Globus pallidus (tissue), 1 donor: Measurements from ENCODE around the gene NTM.
"Not testable (repeated sequence)": the region's sequence is repeated elsewhere in the genome, so short reads cannot be mapped to it uniquely, and the experiment has no call there.

Experiments
- DNase-seq: peaks from one replicate; pipeline ENCODE4 v3.0.0-alpha.2; 2015; ENCODE audit warnings: low spot score

NTM gene

DNA sequence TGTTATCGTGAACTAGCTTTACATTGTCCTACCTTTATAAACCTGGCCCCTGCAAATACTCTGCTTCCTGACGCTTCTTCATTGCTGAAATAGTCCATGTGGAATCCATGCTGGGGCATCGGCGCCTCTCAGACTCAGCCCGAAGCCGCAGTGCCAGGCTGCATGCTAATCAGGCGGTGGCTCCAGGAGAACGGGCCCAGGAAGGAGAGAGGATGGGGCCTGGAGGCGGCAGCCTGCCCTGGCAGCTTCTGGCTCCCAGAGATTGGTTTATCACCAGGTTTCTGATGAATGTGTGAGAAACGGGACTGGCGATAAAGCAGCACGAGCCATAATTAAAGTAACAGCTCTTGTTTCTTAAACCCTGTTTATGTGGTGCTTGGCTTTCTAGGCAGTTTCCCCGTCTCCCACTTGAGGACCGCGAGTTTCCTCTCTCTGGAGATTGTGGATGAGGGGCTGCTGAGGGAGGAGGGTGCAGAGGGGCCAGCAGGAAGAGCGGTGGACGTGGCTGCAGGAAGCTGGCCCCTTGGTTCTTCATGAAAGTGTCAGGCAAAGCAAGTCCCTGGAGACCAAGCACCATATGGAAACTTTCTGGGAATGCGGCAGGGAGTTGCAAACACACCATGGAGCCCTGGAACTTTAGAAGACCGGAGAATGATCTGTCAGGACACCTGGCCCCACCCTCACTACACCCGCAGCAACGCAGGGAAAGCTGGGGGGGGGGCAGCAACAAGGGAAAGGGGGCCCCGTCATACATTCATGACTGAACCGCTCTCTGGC, 93.4 kb downstream of the NTM start:
- peak; percentile 60 for DNase-seq

DNA sequence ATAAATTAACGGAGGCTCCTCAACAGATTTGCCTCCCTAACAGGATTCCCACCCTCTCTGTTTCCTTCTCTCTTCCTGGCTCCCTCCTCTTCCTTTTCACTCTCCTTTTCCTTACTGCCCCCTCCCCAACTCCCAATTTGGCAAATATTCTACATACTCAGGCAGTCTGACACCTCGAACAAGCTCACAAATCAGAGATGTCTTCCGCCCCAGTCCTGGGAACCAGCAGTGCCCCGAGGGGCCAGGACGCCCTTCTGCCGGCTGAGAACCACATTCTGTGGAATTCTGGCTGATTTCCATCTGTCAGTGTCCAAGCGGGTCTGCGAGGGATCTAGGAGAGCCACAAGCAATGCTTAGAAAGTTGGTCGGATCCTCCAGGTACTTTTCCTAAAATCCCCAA, 94.0 kb downstream of the NTM start:
- DNase-seq: no peak

DNA sequence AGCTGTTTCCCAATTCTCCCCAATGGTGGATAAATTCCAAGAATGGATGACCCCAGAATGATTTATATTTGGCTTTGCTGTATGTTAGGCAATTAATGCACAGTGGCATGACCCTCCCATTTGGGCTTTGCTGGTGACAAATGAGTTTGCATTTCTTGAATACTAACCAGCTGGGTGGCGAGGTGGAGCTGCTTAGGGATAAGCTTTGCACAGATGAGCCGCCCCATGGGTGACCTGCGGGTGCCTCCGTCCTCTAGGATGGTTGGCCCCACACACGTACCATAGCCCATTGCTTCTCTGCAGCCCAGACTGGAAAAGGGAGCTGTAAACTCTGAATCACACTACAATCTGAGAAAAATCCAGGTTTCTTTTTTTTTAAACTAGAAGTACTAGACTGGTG, 94.6 kb downstream of the NTM start:
- no peak for DNase-seq

DNA sequence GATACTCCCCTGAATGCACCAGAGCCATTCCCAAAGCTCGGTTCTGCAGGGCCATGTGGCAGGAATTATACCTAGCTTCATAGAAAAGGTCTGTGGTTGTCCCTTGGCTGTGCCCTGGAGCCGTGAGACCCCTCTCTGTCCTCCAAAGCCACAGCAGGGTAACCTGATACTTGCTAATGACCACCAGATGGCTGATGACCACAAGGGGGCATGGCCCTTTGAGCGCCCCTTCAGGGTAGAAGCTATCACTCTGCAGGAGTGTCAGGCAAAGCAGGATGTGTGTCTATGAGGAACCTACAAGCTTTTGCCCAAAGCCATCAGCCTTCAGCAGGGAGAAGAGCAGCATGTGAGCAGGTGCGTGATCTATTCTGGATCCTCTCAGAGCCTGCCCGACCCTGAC, 95.3 kb downstream of the NTM start:
- no peak for DNase-seq

DNA sequence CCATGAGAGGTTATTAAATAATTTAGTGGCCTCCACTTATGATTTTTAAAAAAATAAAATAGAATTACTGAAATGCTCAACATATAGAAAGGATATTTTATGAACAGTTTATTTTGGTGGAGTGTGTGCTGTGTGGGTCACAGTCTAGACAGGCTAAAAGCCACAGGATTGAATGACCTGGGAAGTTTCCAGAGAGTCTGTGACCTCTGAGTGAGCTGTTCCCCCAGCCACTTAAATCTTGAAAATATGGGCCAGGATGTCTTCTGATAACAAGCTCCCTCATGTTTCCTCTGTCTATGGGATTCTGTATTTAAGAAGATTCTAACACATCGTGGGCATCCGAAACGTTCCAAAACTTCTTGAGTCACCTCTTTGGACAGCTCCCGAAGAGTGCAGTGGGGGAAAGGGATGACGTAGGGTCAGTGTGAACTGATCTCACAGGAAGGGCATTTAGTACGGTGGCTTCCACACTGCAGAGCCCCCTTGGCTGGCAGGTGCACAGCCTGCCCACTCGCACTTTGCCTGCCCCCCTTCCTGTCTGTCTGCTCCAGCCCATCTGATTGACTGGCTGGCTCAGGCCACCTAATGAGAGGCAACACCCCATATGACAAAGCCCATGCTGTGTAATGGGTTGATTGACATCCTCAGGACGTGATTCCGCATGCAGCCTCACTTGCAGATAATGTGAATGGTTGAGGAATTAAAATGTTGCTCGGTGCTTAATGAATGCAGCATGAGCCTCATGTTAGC, 97.4 kb downstream of the NTM start:
- DNase-seq: no peak

DNA sequence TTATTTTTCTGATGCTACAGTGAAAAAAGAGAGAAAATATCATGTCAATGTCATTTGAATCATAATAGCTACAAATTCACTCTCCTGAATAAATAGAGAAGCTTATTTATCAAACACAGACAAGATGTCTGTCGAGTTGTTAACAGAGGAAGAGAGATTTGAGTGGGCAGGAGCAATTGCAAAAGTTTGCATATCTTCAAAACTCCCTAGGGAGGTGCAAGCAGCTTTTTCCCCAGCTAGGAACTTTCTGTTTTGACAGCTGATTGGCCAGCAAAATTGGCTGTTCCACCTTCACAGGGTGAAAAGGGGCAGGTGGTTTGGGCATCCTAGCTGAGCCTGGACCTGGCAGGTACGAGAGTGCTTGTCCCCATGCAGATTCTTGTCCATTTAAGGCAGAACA, 98.2 kb downstream of the NTM start:
- no peak for DNase-seq

DNA sequence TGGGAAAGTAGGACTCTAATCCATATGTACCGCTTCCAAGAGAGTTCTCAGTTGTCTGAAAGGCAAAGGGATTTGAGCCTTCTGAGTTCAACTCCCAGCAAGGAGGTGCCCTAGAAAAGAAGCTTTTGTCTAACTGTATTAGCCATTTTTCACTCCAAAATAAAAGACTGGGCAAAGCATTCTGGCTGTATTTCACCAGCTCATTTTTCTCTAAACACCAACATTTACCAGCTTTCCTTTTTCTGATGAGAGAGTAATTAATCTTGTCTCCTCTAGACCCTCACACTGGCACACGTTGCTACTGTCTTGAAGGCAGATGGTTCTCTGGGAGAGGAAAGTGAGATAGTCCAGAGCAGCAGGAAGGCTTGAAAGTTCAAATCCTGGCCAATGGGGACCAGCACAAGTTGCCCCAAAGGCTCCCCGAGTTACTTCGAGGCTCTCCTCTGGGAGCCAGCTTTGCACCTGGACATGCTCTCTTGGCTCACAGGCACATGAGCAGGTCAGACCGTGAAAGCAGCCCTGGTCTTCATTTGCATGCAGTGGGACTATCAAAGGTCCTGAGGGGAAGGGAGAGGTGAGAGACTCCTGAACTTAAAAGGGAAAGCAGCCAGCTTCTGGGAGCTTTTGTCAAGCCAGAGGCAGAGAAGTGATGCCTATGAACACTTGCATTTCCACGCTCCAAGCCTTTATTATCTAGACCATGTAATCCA, 100.0 kb downstream of the NTM start:
- DNase-seq: no peak

DNA sequence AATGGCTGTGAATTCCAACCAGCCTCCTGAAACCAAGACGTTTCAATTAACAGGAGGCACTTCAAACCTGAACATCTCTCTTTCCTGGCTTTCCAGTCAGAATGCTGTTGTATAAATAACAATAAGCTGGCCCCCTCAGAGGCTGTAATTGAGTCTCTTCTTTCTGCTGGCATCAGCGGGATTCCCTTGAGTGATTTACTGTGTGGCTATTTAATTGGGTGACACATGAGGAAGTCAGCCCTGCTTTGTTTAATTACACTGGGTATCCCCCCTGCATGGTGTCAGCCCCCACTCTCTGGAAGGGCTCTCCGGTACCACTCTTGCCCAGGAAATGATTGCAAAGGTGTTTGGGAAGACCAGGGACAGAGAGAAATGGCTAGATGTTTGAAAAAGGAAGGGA, 101.6 kb downstream of the NTM start:
- no peak for DNase-seq

DNA sequence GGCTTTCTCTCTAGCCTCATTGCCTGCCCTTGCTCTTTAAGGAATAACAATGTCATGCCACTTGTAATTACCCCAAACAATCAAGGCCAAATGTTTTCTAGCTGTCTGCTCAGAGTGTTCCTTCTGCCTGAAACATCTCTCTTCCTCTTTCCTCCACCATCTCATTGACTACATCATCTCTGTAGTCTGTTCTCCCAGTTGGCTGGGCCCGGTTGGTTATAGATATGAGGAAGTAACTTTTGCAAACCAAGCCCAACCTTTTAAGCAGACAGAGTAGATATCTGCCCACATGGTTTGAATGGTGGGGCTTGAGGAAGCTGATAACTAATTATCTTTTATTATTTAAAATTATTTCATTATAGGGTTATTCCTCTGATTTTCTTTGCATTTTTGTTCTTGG, 104.5 kb downstream of the NTM start:
- DNase-seq: no peak

DNA sequence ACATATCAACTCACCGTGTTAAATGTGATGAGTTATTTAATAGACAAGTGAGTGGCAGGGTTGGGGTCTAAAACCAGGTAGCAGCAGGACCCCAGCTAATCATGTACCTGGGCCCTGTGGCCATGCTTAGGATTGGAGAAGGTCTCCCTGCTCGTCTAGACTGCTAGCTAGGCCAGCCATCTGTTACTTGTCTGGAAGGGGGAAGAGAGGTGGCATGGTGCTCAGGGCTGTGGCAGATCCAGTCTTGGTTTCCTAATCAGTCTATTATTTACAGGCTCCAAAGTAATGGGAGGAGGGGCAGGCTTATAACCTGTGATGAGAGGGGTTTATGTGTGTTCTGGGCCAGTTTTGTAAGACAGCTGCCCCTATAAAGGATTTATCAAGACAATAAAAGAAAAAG, 105.9 kb downstream of the NTM start:
- DNase-seq: no peak

DNA sequence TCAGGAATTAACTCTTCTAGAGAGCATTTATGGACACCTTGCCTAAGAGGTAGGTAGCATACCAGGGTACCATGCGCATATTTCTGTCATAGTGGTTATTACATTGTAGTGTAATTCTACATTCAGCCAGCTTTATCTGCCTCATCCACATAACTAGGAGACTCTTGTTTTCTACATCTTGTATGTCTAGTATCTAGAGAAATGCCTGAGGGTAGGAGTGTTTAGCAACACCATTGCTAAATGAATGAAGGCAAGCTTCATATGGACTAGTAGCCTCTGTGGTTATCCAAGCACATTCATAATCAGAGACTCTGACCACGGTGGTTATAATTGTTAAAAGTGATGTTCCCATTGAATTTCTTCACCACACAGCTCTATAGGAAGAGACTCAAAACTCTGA, 107.9 kb downstream of the NTM start:
- DNase-seq: no peak

DNA sequence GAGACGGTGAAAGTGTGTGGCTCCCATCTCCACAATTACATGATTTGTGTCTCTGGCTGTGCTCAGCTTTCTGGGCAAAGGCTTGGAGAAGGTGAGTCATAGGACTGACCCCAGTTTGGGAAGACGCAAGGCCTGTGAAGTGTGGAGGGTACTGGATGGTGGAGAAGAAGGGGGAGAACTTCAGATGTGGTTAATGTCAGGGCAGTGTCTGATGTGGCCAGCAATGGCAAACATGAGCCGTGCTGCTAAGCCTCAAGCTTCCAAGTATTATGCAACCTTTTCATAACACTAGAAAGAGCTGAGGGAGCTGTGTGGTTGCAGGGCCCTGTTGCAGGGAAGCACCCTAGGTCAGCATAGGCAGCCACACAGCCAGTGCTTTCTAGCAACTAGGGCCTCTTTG, 110.9 kb downstream of the NTM start:
- DNase-seq: no peak

DNA sequence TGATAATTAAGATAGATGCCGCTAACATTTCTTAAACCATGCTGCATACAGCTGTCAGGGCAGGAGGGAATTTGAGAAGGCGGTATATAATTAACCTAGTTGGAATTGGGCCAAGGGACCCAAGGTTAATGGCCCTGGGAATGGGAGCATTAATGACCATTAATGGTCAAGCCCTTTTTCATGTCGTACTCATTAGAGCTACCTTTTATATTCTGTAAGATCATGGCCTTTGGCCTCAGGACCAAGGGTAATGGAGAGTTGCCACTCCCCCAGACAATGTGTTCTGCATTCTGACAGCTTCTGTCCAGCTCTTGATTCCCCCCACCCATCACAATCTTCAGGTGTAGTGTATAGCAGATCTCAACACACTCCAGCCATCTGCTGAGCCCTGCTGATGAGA, 111.6 kb downstream of the NTM start:
- DNase-seq: no peak

DNA sequence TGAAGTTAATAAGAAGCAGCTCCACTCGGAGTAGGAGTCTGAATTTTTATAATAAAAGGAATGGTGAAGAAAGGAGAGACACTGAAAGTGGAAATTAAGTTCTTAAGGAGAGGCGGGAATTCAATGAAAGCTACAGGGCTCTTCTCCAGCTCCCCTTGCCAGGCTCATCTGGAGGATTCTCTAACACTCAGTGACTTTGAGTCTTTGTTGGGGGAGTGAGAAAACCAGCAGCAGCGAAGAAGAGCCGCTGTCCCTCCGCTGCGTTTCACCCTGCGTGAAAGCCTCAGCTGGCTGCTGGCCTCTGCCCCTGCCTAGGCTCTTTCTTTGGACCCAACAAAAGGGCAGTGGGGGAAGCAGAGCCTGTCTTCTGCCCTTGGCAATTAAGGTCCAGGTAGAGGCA, 113.0 kb downstream of the NTM start:
- no peak for DNase-seq

DNA sequence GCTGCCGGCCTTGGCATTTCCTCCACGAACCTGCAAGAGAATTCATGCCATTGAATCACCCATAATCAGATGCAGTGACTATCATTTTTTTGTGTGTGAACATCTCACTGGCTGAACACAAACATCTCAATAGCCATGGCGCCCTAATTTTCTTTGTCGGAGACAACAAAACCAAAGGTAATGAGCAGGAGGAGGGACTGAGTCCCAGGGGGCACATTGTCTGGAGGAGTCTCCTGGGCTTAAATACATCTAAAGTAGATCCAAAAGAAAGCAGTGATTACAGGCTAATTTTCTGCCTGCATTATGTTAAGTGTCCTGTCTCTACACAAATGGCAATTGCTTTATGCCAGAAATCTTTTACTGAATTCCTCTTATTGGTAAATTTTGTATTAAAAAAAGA, 113.5 kb downstream of the NTM start:
- DNase-seq: no peak

DNA sequence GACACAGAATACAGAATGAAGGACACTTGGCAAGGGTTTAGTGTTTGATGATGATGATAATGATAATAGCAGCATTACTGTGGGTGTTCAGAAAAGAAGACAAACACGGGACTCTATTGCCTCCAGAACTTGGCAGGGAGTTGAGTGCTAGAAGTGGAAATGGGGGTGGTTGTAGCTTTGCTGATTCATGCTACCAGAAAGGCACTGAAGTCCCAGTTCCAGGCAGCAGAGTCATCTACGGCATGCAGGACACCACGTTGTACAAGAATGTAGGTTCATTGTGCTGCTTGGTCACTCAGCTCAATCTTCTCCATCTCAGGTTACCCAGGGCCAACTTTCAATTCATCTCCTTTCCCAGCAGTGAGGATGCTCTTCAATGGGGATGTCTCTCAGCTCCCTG, 115.7 kb downstream of the NTM start:
- DNase-seq: peak; percentile 66

DNA sequence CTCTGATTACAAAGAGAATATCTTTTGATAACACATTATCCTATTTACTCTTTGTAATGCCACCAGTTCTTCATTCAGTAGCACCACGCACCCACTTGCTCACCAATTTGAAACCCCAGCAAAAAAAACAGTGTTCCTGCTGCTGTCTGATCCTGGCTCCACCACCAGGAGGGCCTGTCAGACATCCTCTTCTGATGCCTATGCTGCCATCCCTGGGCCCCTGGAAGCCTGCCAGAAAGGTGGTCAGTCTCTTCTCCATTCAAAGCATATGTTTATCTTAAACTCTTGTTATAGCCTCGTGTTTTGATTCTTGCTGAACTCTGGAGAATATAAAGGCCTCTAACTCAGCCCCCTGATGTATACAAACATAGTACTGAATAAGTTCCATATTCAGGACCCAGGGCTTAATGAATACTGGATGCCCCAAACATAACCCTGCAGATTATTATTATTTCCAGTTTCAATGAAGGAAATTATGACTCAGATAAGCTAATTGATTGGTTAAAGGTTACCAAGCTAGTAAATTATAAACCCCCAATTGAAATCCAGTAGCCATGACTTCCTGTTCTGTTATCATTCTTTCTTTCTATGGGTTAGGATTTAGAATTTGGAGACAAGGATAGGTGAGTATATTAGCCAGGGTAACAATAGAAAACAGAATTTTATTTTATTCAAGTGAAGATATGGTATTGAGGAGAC, 116.7 kb downstream of the NTM start:
- no peak for DNase-seq

DNA sequence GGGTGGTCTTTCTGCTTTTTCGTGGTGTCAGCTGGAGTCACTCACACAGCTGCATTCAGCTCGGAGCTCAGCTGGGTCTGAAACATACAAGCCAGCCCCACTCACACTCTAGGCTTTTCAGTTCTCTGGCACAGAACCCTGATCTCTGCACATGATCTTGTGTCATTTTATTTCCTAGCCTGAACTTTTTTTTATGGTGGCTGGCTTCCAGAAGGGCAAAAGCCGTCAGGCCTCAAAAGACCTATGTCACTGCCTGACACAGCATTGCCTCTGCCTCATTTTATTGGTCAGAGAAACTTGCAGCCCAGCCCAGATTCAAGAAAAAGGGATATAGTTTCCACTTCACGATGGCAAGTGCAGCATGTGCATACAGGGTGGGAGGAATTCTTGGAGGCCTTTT, 117.8 kb downstream of the NTM start:
- DNase-seq: peak; percentile 93

DNA sequence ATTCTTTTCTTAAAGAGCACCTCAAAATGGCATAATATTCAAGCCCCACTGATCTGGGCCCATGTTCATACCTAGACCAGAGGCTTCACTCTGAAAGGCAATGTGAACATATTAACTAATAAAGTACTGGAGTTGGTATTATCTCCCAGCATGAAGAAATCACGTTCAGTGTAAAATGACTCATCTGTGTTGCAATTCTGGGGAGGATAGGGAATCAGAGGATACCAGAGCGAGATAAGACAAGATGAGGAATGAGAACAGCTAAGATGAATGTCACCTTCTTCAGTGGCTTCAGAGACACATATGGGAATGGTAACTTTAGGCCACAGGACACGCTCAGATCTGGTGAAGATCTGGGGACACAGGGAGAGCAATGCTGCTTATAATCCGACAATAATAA, 121.1 kb downstream of the NTM start:
- no peak for DNase-seq

DNA sequence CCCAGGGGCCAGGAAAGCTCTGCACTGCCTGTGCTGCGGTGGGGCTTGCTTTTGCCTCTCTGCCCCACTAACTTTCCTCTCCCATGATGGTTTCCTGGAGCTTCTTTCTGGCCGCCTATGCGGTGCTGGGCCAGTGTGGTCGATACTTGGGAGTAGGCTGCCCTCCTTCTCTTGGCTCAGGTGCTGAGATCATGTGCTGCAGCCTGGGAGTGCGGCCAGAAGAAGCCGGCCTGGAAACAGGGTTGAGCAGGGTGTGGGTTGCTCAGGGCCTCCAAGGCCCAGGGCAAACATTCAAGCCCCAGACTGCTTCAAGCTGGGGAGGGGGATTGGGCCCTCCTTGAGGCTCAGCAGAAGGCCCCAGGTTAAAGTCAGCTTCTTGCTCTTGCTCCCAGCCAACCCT, 125.0 kb downstream of the NTM start:
- peak; percentile 77 for DNase-seq

DNA sequence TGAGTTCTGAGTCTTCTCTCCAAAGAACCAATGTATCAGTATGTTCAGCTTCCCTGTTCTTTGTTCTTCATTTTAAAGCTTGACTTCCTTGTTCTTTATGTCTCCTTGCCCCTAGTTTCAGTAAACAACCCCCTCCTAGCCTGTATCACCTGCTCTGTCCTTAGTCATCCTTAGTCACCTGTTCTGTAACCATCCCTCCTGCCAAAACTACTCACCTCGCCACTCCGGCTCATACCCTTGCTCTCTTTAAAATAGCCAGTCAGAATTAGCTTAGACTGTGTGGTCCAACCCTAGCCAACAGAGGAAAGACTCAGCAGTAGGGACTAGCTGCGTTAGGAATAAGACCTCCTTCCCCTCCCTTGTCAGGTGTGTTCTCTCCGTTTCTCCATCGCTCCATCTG, 127.3 kb downstream of the NTM start:
- DNase-seq: not testable (repeated sequence)

DNA sequence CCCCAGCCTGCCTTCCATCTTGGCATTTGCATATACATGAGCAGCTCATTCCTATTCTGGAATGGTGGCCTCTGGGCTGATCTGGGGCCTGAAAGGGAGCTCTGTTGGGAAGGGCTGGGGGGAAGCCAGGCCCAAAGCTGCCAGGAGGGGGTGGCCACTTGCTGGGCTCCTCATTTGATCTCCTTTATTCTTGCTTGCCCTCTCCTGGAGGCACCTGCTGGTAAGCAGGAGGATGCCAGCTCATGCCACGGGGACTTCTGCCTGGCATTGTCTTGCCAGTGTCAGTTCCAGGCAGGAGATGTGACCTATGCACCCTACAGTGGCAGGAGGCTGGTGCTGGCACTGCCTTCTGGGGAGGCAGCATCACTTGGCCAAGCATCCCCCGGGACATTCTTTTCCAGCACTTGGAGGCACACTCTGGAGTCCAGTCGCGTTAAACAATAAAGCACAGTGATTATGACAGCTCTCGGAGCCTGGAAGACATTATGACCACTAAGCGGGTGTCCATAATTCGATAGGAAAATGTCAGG, 128.3 kb downstream of the NTM start:
- DNase-seq: peak; percentile 91
